K562 (cell line): ENCODE measurements around the gene CCDC144A. TPM values are rescaled to one million over a fixed set of nuclear protein-coding genes. Genes with fewer than 3 reads are reported as not detected.
"Not testable (repeated sequence)": the region's sequence is repeated elsewhere in the genome, so short reads cannot be mapped to it uniquely, and the experiment has no call there.

Experiments
- ATAC-seq: fragments of 200-7000 bp; cut with Tn5 transposase; 3 replicates; pipeline ENCODE4 v1.9.1; 2020; ENCODE audit warnings: moderate library complexity
- BruUV-seq: library from RNA; stranded (reverse); fragments of 400-500 nt; replicated peaks from 2 replicates; lab custom pipeline; 2021; lab: Mats Ljungman, UMichigan
- CTCF ChIA-PET: fragments of 300-600 bp; formaldehyde crosslinking; extraction: SDS; loops from one replicate; lab custom pipeline; 2021; ENCODE audit warnings: low intra/inter-chr PET ratio; lab: Yijun Ruan, JAX
- POLR2A ChIA-PET: fragments of 300-600, 350-650 bp; sonication (Branson Sonifier 250); formaldehyde crosslinking; extraction: SDS; loops from one replicate; lab custom pipeline; 2021; ENCODE audit warnings: antibody characterized with exemption, inconsistent platforms; lab: Yijun Ruan, JAX
- DNase-seq, 4 experiments: peaks; one replicate each; pipeline versions ENCODE4 v3.0.0 to v3.0.0-alpha.2; 2011 to 2018; ENCODE audit warnings: low spot score in 3 of 4, mixed read lengths in 3 of 4; ENCODE audit errors: extremely low read depth in 1 of 4
- FAIRE-seq: peaks from 2 replicates; lab custom pipeline; 2011; peaks lifted over from hg19 to GRCh38; lab: Jason Lieb, UNC
- H2AFZ ChIP-seq: 2 replicates; pipeline ENCODE4 v1.6.0; 2011; ENCODE audit warnings: low read depth, low read length, control low read depth, inconsistent platforms
- H3K27ac ChIP-seq: fragments of 200-600 bp; 3 replicates; pipeline ENCODE4 v1.8.0; 2011; ENCODE audit warnings: low read depth, mild to moderate bottlenecking, control low read depth, inconsistent platforms, low read length, moderate library complexity, mixed read lengths; ENCODE audit errors: extremely low read depth
- H3K27me3 ChIP-seq, 2 experiments: fragments of 300-600 bp in 1 of 2; 2 replicates in 1 of 2; 3 replicates in 1 of 2; pipeline versions ENCODE4 v1.6.0 to v1.8.0; 2011; ENCODE audit warnings: inconsistent platforms in 2 of 2, low read length in 2 of 2, mild to moderate bottlenecking in 1 of 2, mixed read lengths in 1 of 2, moderate library complexity in 1 of 2; ENCODE audit not compliant: control insufficient read depth in 2 of 2, insufficient read depth in 2 of 2
- H3K36me3 ChIP-seq: fragments of 300-600 bp; 3 replicates; pipeline ENCODE4 v1.8.0; 2011; ENCODE audit warnings: mild to moderate bottlenecking, low read length, inconsistent platforms; ENCODE audit not compliant: control insufficient read depth, insufficient read depth
- H3K4me1 ChIP-seq, 2 experiments: fragments of 200-600 bp in 1 of 2; replicated peaks in 1 of 2; 2 replicates in 1 of 2; 3 replicates in 1 of 2; pipeline versions ENCODE4 v1.5.1 to v1.8.0; 2011; ENCODE audit warnings: inconsistent platforms in 2 of 2, low read length in 2 of 2, mild to moderate bottlenecking in 1 of 2, mixed read lengths in 1 of 2, moderate library complexity in 1 of 2; ENCODE audit not compliant: control insufficient read depth in 2 of 2, insufficient read depth in 2 of 2
- H3K4me2 ChIP-seq: 2 replicates; pipeline ENCODE4 v1.6.1; 2011; ENCODE audit warnings: low read length, control low read depth, inconsistent platforms, mixed read lengths; ENCODE audit not compliant: insufficient read depth
- H3K4me3 ChIP-seq: fragments of 200-600 bp; sonication (generic), shearing (Covaris generic); 2 replicates; pipeline ENCODE4 v1.5.1; 2016; ENCODE audit warnings: control low read depth, inconsistent platforms
- H3K79me2 ChIP-seq: fragments of 200-600 bp; 3 replicates; pipeline ENCODE4 v1.8.0; 2011; ENCODE audit warnings: low read length, inconsistent platforms; ENCODE audit not compliant: control insufficient read depth, insufficient read depth
- H3K9ac ChIP-seq, 2 experiments: 2 replicates each; pipeline versions ENCODE4 v1.6.0 to v1.6.1; 2011; ENCODE audit warnings: low read depth in 2 of 2, low read length in 2 of 2, control low read depth in 1 of 2, inconsistent platforms in 1 of 2, mild to moderate bottlenecking in 1 of 2, mixed read lengths in 1 of 2; ENCODE audit not compliant: insufficient read depth in 1 of 2
- H3K9me1 ChIP-seq: one replicate; pipeline ENCODE4 v1.6.0; 2011; ENCODE audit warnings: inconsistent platforms, mild to moderate bottlenecking, low read length, moderate library complexity; ENCODE audit not compliant: control insufficient read depth, insufficient read depth
- H3K9me3 ChIP-seq: replicated peaks from 2 replicates; pipeline ENCODE4 v1.5.1; 2011; ENCODE audit warnings: low read depth, low read length, inconsistent platforms; ENCODE audit not compliant: control insufficient read depth, insufficient read depth
- H4K20me1 ChIP-seq: replicated peaks from 2 replicates; pipeline ENCODE4 v1.6.1; 2011; ENCODE audit warnings: low read length, inconsistent platforms, mixed read lengths; ENCODE audit not compliant: control insufficient read depth, insufficient read depth
- WGBS: fragments of 100-300 bp; shearing (Covaris generic); methylation state at CpG from one replicate; pipeline ENCODE4 v1.1.6; 2016; ENCODE audit warnings: low coverage, mixed read lengths; ENCODE audit not compliant: insufficient coverage; ENCODE audit errors: missing lambda C conversion rate; 5-methylcytosine and 5-hydroxymethylcytosine counted together
- in situ Hi-C: fragments of 300-500 bp; cut with MboI; formaldehyde crosslinking; loops from 4 replicates; pipeline ENCODE4 v1.15.0; 2018; ENCODE audit warnings: inconsistent platforms, mixed read lengths
- intact Hi-C: fragments of 100-400 bp; cut with micrococcal nuclease; formaldehyde crosslinking; loops from 2 replicates; pipeline ENCODE4 v1.14.2; 2022
- polyA plus RNA-seq, 8 experiments: library from polyadenylated mRNA; depleted of rRNA in 4 of 8; stranded (reverse) in 5 of 8; unstranded in 3 of 8; fragments of >200 nt; fragmentation: Nextera tagmentation in 2 of 8; fragmentation: Illumina TruSeq in 1 of 8; extraction: Ambion mirVana in 2 of 8; extraction: Trizol in 1 of 8; gene quantifications; 2 replicates each; pipeline versions ENCODE4 v1.2.1 to v1.2.3, GENCODE V29; 2011 to 2014; ENCODE audit warnings: inconsistent platforms in 1 of 8, missing spikeins in 1 of 8
- small RNA-seq: library from RNA; depleted of rRNA; stranded (forward); fragments of <200 nt; gene quantifications from one replicate; pipeline ENCODE3, GENCODE V24; 2014
- total RNA-seq, 7 experiments: library from RNA; depleted of rRNA in 6 of 7; stranded (reverse); fragments of >200 nt in 6 of 7; fragmentation: Illumina TruSeq in 2 of 7; extraction: Trizol in 2 of 7; gene quantifications; 2 replicates each; pipeline versions ENCODE4 v1.2.1 to v1.2.3, GENCODE V29; 2011 to 2021; ENCODE audit warnings: low replicate concordance in 1 of 7

CCDC144A gene
- total and polyA plus RNA-seq, 9 of the 15 experiments (the other 6 are each of a cell fraction or from before 2014, with no cell fraction given), result 0.03 to 0.76 (median 0.36) TPM

DNA sequence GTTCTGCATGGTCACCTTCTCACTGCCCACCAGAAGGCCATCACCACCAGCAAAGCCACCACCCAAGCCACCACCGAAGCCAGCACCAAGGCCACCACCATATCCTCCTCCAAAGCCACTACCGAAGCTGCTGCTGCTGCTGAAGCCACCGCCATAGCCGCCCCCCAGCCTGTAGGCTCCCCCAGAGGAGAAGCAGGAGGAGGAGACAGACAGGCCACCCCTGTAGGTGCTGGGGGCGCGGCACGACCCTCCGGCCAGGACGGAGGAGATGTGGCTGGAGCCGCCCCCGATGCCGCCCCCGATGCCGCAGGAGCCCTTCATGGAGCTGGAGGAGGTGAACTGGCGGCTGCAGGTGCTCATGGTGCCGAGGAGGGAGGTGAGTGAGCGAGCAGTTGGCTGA lies 132.1 kb downstream of the CCDC144A start:
- H3K9me1 ChIP-seq, H2AFZ ChIP-seq, FAIRE-seq, H3K79me2 ChIP-seq, H3K9ac ChIP-seq, H3K9me3 ChIP-seq, intact Hi-C loops, H4K20me1 ChIP-seq, ATAC-seq, CTCF ChIA-PET, DNase-seq, H3K36me3 ChIP-seq, H3K27ac ChIP-seq, in situ Hi-C loops, H3K4me2 ChIP-seq, BruUV-seq, H3K4me3 ChIP-seq, H3K4me1 ChIP-seq, POLR2A ChIA-PET: not testable (repeated sequence)
- peaks cover 6 to 38% of the 10 kb centered on the region in 2 experiments; a peak in 3 of 5 replicates for H3K27me3 ChIP-seq
- WGBS, result 7% methylated on average over 12 of the region's 17 CpGs

GRCh38 chr17:16823768-16824406 lies 133.8 kb downstream of the CCDC144A start:
- H3K9ac ChIP-seq, result not testable (repeated sequence)

More at GRCh38 chr17:16823768-16824406, 133.8 kb downstream of the CCDC144A start:
- DNase-seq, FAIRE-seq, H2AFZ ChIP-seq, H3K27ac ChIP-seq, H3K79me2 ChIP-seq, in situ Hi-C loops, CTCF ChIA-PET, H3K9me3 ChIP-seq, H3K4me3 ChIP-seq, POLR2A ChIA-PET, H3K36me3 ChIP-seq, BruUV-seq, H3K4me1 ChIP-seq, ATAC-seq, H3K4me2 ChIP-seq, H3K9me1 ChIP-seq, H4K20me1 ChIP-seq, intact Hi-C loops: not testable (repeated sequence)
- 0% methylated on average over 1 of the region's 5 CpGs for WGBS
- peaks cover 0 to 22% of the 10 kb centered on the region in 2 experiments; a peak in 3 of 5 replicates for H3K27me3 ChIP-seq

Small RNA genes lying within 50 kb of the gene (small RNA-seq; reads per million reads assigned to genes)
- not detected for gene AC022596.1
- gene RNU6-405P, result not detected

Other genes with a start within 250 kb of the CCDC144A start
- gene LRRC75A, start 198.0 kb upstream of the CCDC144A start, total RNA-seq (2014; rRNA removed), result not detected in 2 replicates
- gene LRRC75A, start 198.0 kb upstream of the CCDC144A start, total RNA-seq (2014; rRNA removed; fragmentation: Illumina TruSeq; extraction: Trizol), result not detected in 2 replicates
- gene LRRC75A, start 198.0 kb upstream of the CCDC144A start, total RNA-seq (2015; rRNA removed; fragmentation: Illumina TruSeq; extraction: Trizol), result not detected in 2 replicates
- 0.04 TPM in 1 of 2 replicates, not detected in the other for gene LRRC75A, start 198.0 kb upstream of the CCDC144A start, total RNA-seq (2021)
- 0.05 and 0.07 TPM in 2 replicates for gene LRRC75A, start 198.0 kb upstream of the CCDC144A start, polyA plus RNA-seq (2011; rRNA removed)
- not detected in 2 replicates for gene LRRC75A, start 198.0 kb upstream of the CCDC144A start, polyA plus RNA-seq (2014; fragmentation: Illumina TruSeq; extraction: Trizol)
- gene LRRC75A, start 198.0 kb upstream of the CCDC144A start, polyA plus RNA-seq (2014; fragmentation: Nextera tagmentation; extraction: Ambion mirVana), result under 1 TPM; 0.08 to 0.34 TPM
- 0.05 TPM in 1 of 2 replicates, not detected in the other for gene LRRC75A, start 198.0 kb upstream of the CCDC144A start, polyA plus RNA-seq (2014; rRNA removed)
- gene ZNF287, start 121.0 kb upstream of the CCDC144A start, total RNA-seq (2014; rRNA removed), result 0.04 and 0.27 TPM in 2 replicates
- gene ZNF287, start 121.0 kb upstream of the CCDC144A start, total RNA-seq (2014; rRNA removed; fragmentation: Illumina TruSeq; extraction: Trizol), result not detected in 2 replicates
- gene ZNF287, start 121.0 kb upstream of the CCDC144A start, total RNA-seq (2015; rRNA removed; fragmentation: Illumina TruSeq; extraction: Trizol), result 0.14 TPM in 1 of 2 replicates, not detected in the other
- gene ZNF287, start 121.0 kb upstream of the CCDC144A start, total RNA-seq (2021), result 0.18 and 0.22 TPM in 2 replicates
- 0.21 TPM in 1 of 2 replicates, not detected in the other for gene ZNF287, start 121.0 kb upstream of the CCDC144A start, polyA plus RNA-seq (2011; rRNA removed)
- gene ZNF287, start 121.0 kb upstream of the CCDC144A start, polyA plus RNA-seq (2014; fragmentation: Illumina TruSeq; extraction: Trizol), result 0.06 and 0.19 TPM in 2 replicates
- under 1 TPM in 1 of 2 experiments, not detected in 1; 0.18 TPM for gene ZNF287, start 121.0 kb upstream of the CCDC144A start, polyA plus RNA-seq (2014; fragmentation: Nextera tagmentation; extraction: Ambion mirVana)
- gene ZNF287, start 121.0 kb upstream of the CCDC144A start, polyA plus RNA-seq (2014; rRNA removed), result 0.01 and 0.08 TPM in 2 replicates
- gene ZNF624, start 36.4 kb upstream of the CCDC144A start, total RNA-seq (2014; rRNA removed), result 0.94 and 1.0 TPM in 2 replicates
- 1.7 and 3.1 TPM in 2 replicates for gene ZNF624, start 36.4 kb upstream of the CCDC144A start, total RNA-seq (2014; rRNA removed; fragmentation: Illumina TruSeq; extraction: Trizol)
- 1.5 and 2.1 TPM in 2 replicates for gene ZNF624, start 36.4 kb upstream of the CCDC144A start, total RNA-seq (2015; rRNA removed; fragmentation: Illumina TruSeq; extraction: Trizol)
- 1.3 and 1.7 TPM in 2 replicates for gene ZNF624, start 36.4 kb upstream of the CCDC144A start, total RNA-seq (2021)
- gene ZNF624, start 36.4 kb upstream of the CCDC144A start, polyA plus RNA-seq (2011; rRNA removed), result 1.0 and 1.2 TPM in 2 replicates
- 1.1 and 1.3 TPM in 2 replicates for gene ZNF624, start 36.4 kb upstream of the CCDC144A start, polyA plus RNA-seq (2014; fragmentation: Illumina TruSeq; extraction: Trizol)
- under 1 TPM; 0.34 to 0.77 TPM for gene ZNF624, start 36.4 kb upstream of the CCDC144A start, polyA plus RNA-seq (2014; fragmentation: Nextera tagmentation; extraction: Ambion mirVana)
- gene ZNF624, start 36.4 kb upstream of the CCDC144A start, polyA plus RNA-seq (2014; rRNA removed), result 0.74 and 0.91 TPM in 2 replicates